Epithelial cell of proximal tubule (primary cell): ENCODE results near the gene ADAT3. TPM values are rescaled to one million over a fixed set of nuclear protein-coding genes. Genes with fewer than 3 reads are reported as not detected.
"Not testable (repeated sequence)": the region's sequence is repeated elsewhere in the genome, so short reads cannot be mapped to it uniquely, and the experiment has no call there.

Source experiments
- DNase-seq: peaks from one replicate; pipeline ENCODE4 v3.0.0-alpha.2; 2011; ENCODE audit warnings: low read depth
- H3K4me3 ChIP-seq: 2 replicates; pipeline ENCODE4 v1.5.1; 2011; ENCODE audit warnings: low read depth, mild to moderate bottlenecking, low read length
- total RNA-seq: library from RNA; depleted of rRNA; stranded (reverse); fragments of >200 nt; gene quantifications from 2 replicates; pipeline ENCODE4 v1.2.3, GENCODE V29; 2015
- TF ChIP-seq, protein P1 (sequence below): conservative IDR thresholded peaks from 2 replicates; pipeline ENCODE4 v1.5.1; 2012; ENCODE audit warnings: low read depth, mild to moderate bottlenecking, low read length

The ADAT3 gene
- total RNA-seq, 1 donor from 2014 or later = 10.3 TPM

DNA sequence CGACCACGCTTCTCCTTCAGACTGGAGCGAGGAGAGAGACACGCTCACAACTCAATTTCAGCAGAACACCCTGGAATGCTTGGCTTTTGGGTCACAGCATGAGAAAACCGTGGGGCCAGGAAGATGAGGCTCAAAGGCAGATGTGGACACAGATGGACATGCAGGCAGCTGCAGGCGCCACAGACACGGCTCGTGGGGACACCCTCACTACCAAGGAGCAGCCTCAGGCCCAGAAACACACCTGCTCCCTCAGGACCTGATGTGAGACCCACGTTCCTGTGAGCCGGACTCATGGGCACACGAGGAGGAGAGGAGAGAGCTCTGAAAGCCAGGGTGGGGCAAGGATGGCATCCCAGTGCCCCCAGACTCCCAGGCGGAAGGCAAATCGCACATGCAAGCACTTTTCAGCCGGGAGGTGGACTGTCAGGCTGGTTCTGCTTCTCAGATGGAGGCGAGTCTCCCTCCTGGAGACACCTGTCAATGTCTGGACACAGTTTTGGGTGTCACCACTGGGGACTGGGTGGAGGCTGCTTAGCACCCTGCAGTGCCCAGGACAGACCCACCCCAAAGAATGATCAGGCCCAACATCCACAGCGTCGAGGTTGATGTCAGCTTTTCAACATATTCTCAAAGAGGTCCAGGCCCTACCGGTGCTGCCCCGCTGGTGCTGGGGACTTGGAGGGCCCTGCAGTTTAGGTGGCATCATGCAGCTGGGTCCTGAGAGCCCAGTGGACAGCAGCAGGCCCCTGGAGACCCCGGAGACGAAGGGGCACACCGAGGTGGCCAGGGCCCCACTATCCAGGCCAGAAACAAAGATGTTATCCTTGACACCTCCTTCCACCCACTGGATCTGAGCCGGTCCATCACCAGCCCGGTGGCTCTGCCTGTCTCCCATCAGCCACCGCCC is 22.2 kb upstream of the ADAT3 start:
- DNase-seq = no peak
- peak overlapping the region; percentile 98 for H3K4me3 ChIP-seq
- TF ChIP-seq, protein P1, sequence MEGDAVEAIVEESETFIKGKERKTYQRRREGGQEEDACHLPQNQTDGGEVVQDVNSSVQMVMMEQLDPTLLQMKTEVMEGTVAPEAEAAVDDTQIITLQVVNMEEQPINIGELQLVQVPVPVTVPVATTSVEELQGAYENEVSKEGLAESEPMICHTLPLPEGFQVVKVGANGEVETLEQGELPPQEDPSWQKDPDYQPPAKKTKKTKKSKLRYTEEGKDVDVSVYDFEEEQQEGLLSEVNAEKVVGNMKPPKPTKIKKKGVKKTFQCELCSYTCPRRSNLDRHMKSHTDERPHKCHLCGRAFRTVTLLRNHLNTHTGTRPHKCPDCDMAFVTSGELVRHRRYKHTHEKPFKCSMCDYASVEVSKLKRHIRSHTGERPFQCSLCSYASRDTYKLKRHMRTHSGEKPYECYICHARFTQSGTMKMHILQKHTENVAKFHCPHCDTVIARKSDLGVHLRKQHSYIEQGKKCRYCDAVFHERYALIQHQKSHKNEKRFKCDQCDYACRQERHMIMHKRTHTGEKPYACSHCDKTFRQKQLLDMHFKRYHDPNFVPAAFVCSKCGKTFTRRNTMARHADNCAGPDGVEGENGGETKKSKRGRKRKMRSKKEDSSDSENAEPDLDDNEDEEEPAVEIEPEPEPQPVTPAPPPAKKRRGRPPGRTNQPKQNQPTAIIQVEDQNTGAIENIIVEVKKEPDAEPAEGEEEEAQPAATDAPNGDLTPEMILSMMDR = no peak

DNA sequence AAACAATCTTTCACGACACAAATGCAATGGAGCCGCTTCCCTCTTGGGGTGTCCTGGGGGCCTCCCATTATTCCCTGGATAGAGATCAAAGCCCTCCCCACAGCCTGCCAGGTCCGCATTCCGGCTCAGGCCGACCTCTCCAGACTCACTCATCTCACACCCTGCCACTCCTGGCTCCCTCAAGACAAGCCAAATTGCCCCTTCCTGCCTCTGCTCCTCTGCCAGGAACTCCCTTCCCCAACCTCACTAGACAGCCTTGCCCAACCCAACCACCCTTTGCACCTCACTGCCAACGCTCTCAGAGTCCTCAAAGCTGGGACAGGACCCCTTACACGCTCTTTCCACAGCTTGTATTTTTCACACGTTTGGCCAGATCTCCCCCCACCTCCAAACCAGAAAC is 21.4 kb upstream of the ADAT3 start:
- TF ChIP-seq, protein P1 = no peak
- peak overlapping the region; percentile 98 for H3K4me3 ChIP-seq

GRCh38 chr19:1884291-1884718 is 20.9 kb upstream of the ADAT3 start:
- TF ChIP-seq, protein P1 = no peak
- peak overlapping the region; percentile 98 for H3K4me3 ChIP-seq
- no peak for DNase-seq

More for the DNA sequence above, 21.4 kb upstream of the ADAT3 start:
- no peak for DNase-seq

DNA sequence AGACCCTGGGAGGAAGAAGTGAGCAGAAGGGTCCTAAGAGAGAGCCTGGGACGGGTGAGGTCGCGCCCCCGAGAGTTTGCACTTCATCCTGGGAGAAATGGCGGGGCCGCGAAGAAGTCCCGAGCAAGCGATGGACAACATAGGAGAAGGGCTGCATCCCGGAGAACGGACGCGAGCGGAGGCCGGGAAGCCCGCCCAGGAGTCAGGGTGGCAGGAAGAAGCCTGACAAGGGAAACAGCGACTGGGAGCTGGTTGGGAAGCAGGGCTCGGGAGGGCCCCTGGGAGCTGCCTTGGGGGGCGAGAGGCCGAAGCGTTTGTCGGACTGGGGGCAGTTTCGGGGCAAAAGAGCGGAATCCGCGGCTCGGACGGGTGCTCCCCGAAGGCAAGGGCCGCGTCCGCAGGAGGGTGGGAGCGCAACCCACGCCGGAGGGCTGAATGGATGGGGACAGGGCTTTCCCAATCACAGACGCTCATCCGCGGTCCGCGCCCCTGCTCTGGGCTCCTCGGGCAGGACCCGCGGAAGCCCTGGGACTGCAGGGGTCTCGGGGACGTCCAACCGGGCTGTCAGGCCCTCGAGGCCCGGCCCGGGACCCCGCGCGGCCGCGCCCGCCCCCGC is 20.4 kb upstream of the ADAT3 start:
- TF ChIP-seq, protein P1 = no peak
- no peak for DNase-seq
- H3K4me3 ChIP-seq = peak overlapping the region; percentile 98

DNA sequence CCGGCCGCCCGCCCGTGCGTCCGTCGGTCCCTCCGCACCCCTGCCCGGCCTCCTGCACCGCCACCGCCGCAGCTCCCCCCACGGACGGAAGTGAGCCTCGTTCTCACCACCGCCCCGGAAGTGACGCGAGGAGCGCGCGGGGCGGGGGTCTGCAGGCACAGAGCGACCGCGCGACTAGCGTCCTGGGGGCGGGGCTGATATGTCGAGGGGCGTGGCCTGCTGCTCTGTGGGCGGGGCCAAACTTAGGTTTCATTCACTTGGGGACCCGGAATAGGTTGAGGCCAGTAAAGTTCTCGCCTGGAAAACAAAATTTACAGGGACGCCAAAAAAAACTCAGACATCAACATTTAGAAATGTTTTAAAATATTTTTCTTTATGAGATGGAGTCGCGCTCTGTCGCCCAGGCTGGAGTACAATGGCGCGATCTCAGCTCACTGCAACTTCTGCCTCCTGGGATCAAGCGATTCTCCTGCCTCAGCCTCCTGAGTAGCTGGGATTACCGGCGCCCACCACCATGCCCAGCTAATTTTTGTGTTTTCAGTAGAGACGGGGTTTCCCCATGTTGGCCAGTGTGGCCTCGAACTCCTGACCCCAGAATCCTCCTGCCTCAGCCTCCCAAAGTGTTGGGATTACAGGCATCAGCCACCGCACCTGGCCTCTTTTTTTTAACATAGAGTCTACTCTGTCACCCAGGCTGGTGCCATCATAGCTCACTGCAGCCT is 19.6 kb upstream of the ADAT3 start, which contains the start of gene ABHD17A:
Gene ABHD17A (minus strand): TSS at position 99 of the 722 bp plus-strand sequence. CDS start 3,930 bp downstream, outside the sequence.
- DNase-seq = not testable (repeated sequence)
- H3K4me3 ChIP-seq = peak within 1 kb of the TSS; percentile 98

DNA sequence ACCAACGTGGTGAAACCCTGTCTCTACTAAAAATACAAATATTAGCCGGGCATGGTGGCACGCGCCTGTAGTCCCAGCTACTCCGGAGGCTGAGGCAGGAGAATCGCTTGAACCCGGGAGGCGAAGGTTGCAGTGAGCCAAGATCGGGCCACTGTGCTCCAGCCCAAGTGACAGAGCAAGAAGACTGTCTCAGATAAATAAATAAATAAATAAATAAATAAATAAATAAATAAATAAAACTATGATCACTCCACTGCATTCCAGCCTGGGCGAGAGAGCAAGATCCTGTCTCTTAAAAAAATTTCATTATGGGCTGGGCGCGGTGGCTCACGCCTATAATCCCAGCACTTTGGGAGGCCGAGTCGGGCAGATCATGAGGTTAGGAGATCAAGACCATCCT is 18.8 kb upstream of the ADAT3 start:
- H3K4me3 ChIP-seq, DNase-seq: not testable (repeated sequence)

GRCh38 chr19:1888385-1888784 is 16.8 kb upstream of the ADAT3 start:
- TF ChIP-seq, protein P1 = no peak
- no peak overlapping the region for H3K4me3 ChIP-seq
- DNase-seq = no peak
